Liver (tissue), 3 donors: ENCODE measurements around the gene BRME1.

ENCODE experiments used
- FOXA1 ChIP-seq: IDR thresholded peaks from 2 replicates; pipeline ENCODE4 v1.6.1; 2016; ENCODE audit warnings: antibody characterized with exemption
- GABPA ChIP-seq, 2 donors: IDR thresholded peaks in 1 of 2; conservative IDR thresholded peaks in 1 of 2; 2 replicates each; pipeline ENCODE4 v1.6.1; 2016; ENCODE audit warnings: antibody characterized with exemption in 2 of 2, mild to moderate bottlenecking in 1 of 2, moderate library complexity in 1 of 2
- JUND ChIP-seq, 2 donors: IDR thresholded peaks; 2 replicates each; pipeline ENCODE4 v1.6.1; 2016; ENCODE audit warnings: antibody characterized with exemption in 2 of 2
- TF ChIP-seq, protein P1 (sequence below): fragments of 150-350 bp; IDR thresholded peaks from 2 replicates; pipeline ENCODE4 v1.5.1; 2017; ENCODE audit warnings: improper control_type of control experiment, low read depth, low read length; ENCODE audit not compliant: missing input control
- TF ChIP-seq, protein P2 (sequence below): IDR thresholded peaks from 2 replicates; pipeline ENCODE4 v1.6.1; 2016; ENCODE audit warnings: antibody characterized with exemption, mild to moderate bottlenecking
- donor health status: healthy.
- donor health status: healthy.

DNA sequence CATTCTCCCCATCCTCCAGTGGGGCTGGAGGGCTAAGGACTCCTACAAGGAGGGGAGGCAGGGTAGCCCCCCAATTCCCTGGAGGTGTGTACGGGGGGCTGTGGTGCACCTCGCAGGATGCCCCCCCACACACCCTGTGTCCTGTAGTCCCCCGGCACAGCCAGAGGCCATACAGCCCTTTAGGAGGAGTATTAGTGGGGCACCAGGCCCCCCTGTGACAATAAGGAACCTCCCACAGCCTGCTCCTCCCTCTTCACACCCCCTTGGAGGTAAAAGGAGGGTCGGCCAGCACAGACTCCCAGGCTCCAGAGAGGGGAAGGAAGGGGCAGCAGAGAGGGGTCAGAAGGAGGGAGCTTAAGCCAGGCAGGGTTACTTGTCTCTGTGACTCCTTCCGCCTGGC lies 29.1 kb downstream of the BRME1 start, which contains the start of gene NANOS3:
- TF ChIP-seq, protein P1, sequence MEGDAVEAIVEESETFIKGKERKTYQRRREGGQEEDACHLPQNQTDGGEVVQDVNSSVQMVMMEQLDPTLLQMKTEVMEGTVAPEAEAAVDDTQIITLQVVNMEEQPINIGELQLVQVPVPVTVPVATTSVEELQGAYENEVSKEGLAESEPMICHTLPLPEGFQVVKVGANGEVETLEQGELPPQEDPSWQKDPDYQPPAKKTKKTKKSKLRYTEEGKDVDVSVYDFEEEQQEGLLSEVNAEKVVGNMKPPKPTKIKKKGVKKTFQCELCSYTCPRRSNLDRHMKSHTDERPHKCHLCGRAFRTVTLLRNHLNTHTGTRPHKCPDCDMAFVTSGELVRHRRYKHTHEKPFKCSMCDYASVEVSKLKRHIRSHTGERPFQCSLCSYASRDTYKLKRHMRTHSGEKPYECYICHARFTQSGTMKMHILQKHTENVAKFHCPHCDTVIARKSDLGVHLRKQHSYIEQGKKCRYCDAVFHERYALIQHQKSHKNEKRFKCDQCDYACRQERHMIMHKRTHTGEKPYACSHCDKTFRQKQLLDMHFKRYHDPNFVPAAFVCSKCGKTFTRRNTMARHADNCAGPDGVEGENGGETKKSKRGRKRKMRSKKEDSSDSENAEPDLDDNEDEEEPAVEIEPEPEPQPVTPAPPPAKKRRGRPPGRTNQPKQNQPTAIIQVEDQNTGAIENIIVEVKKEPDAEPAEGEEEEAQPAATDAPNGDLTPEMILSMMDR: no peak
- TF ChIP-seq, protein P2, sequence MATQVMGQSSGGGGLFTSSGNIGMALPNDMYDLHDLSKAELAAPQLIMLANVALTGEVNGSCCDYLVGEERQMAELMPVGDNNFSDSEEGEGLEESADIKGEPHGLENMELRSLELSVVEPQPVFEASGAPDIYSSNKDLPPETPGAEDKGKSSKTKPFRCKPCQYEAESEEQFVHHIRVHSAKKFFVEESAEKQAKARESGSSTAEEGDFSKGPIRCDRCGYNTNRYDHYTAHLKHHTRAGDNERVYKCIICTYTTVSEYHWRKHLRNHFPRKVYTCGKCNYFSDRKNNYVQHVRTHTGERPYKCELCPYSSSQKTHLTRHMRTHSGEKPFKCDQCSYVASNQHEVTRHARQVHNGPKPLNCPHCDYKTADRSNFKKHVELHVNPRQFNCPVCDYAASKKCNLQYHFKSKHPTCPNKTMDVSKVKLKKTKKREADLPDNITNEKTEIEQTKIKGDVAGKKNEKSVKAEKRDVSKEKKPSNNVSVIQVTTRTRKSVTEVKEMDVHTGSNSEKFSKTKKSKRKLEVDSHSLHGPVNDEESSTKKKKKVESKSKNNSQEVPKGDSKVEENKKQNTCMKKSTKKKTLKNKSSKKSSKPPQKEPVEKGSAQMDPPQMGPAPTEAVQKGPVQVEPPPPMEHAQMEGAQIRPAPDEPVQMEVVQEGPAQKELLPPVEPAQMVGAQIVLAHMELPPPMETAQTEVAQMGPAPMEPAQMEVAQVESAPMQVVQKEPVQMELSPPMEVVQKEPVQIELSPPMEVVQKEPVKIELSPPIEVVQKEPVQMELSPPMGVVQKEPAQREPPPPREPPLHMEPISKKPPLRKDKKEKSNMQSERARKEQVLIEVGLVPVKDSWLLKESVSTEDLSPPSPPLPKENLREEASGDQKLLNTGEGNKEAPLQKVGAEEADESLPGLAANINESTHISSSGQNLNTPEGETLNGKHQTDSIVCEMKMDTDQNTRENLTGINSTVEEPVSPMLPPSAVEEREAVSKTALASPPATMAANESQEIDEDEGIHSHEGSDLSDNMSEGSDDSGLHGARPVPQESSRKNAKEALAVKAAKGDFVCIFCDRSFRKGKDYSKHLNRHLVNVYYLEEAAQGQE: no peak
- no peak for TF ChIP-seq JUND (IDR thresholded peaks at IDR 0.05)
- no peak for TF ChIP-seq FOXA1
- TF ChIP-seq GABPA (IDR thresholded peaks at IDR 0.05 in 1 of 2, conservative IDR thresholded peaks at IDR 0.05 in 1 of 2): no peak
